ENCODE measurements around the gene SLC2A1. TPM values are rescaled to one million over a fixed set of nuclear protein-coding genes. Genes with fewer than 3 reads are reported as not detected.

Gene SLC2A1
- total and polyA plus RNA-seq, 2 of the 13 experiments (the other 11 are each of a cell fraction or from before 2014, with no cell fraction given): 125 to 423 TPM

- no peak overlapping the region for H3K4me2 ChIP-seq (ENCODE audit: low read depth, low read length)
- H2AFZ ChIP-seq (ENCODE audit: low read length): no peak overlapping the region
- FAIRE-seq (no peak), ATAC-seq (no peak), DNase-seq (ENCODE audit: low spot score) (no peak)
- in situ Hi-C loops (cut with HindIII; ENCODE audit: extremely low pct_ligation_motif_present, low pct_unique_long_range_greater_than_20kb): no loop called here
- intact Hi-C loops (cut with micrococcal nuclease; ENCODE audit: unreplicated experiment): loop anchor here (10.0 kb wide), 1 partner anchor 45 kb away; the partner anchor contains the start of gene SLC2A1
- TF ChIP-seq IRF2 (CRISPR knock-in tag; IDR thresholded peaks at IDR 0.05) (no peak), ZSCAN9 (CRISPR knock-in tag; IDR thresholded peaks at IDR 0.05; ENCODE audit: borderline replicate concordance) (no peak), FOXM1 (CRISPR knock-in tag; IDR thresholded peaks at IDR 0.05) (no peak), ZIK1 (CRISPR knock-in tag; IDR thresholded peaks at IDR 0.05; ENCODE audit: borderline replicate concordance, low read depth) (no peak), ZBTB7B (CRISPR knock-in tag; IDR thresholded peaks at IDR 0.05) (no peak), CBFB (CRISPR knock-in tag; IDR thresholded peaks at IDR 0.05) (no peak), HMGXB4 (CRISPR knock-in tag; IDR thresholded peaks at IDR 0.05; ENCODE audit: borderline replicate concordance in 1 of 2, low read depth in 1 of 2) (no peak), ZNF781 (CRISPR knock-in tag; IDR thresholded peaks at IDR 0.05; ENCODE audit: borderline replicate concordance, not compliant biosample characterization) (no peak), EEA1 (CRISPR knock-in tag; IDR thresholded peaks at IDR 0.05; ENCODE audit: borderline replicate concordance) (no peak), FIP1L1 (IDR thresholded peaks at IDR 0.05; ENCODE audit: borderline replicate concordance, insufficient read depth, low read depth, low read length) (no peak), GATAD1 (CRISPR knock-in tag; IDR thresholded peaks at IDR 0.05) (no peak), ZNF510 (CRISPR knock-in tag; IDR thresholded peaks at IDR 0.05; ENCODE audit: low read depth) (no peak)
- H3K27me3 ChIP-seq (ENCODE audit: control insufficient read depth in 1 of 2, insufficient read depth in 2 of 2, low read length in 2 of 2): no peaks in the 10 kb centered on the region
- POLR2A ChIA-PET: no interaction called here
- no peak overlapping the region for H3K9ac ChIP-seq (ENCODE audit: insufficient read depth, low read depth, low read length)
- no peak overlapping the region for H3K27ac ChIP-seq (ENCODE audit: extremely low read length, insufficient read depth, low read length)
- H3K9me3 ChIP-seq (ENCODE audit: low read length): no peaks in the 10 kb centered on the region
- 75% methylated on average over 1 of the region's 1 CpG for WGBS (ENCODE audit: low lambda C conversion rate)
- H3K36me3 ChIP-seq (replicated peaks in 1 of 2; ENCODE audit: control insufficient read depth in 1 of 2, insufficient read depth in 2 of 2, low read length in 2 of 2): no peaks in the 10 kb centered on the region
- CTCF ChIA-PET (ENCODE audit: low intra/inter-chr PET ratio, low total read pairs): no interaction called here
- H3K79me2 ChIP-seq (ENCODE audit: insufficient read depth, low read length): no peaks in the 10 kb centered on the region
- H3K4me1 ChIP-seq (ENCODE audit: insufficient read depth, low read length): peaks cover 28% of the 10 kb centered on the region
- no peaks in the 10 kb centered on the region for H4K20me1 ChIP-seq (ENCODE audit: insufficient read depth, low read length)
- H3K4me3 ChIP-seq (replicated peaks in 1 of 3; ENCODE audit: insufficient read depth in 1 of 3, low read depth in 2 of 3, low read length in 3 of 3): no peak overlapping the region
- no TSS peak for BruUV-seq (replicated peaks)
Observed at GRCh38 chr1:43000271-43000670, 41.6 kb upstream of the SLC2A1 start.
